ENCODE results near the gene PNMA8A.

GRCh38 chr19:46460981-46461380, 10.4 kb downstream of the PNMA8A start:
- TF ChIP-seq CTCF (conservative IDR thresholded peaks at IDR 0.05) (no peak), EZH2 (IDR thresholded peaks at IDR 0.05; ENCODE audit: low read depth) (no peak)

Data from PC-9 (cell line).